CD14-positive monocyte (primary cell): ENCODE measurements around the gene TTBK1. TPM values are rescaled to one million over a fixed set of nuclear protein-coding genes. Genes with fewer than 3 reads are reported as not detected.

ENCODE experiments used
- DNase-seq, 3 donors: peaks; one replicate each; pipeline ENCODE4 v3.0.0-alpha.2; 2011 to 2022
- H2AFZ ChIP-seq: 2 replicates; pipeline ENCODE4 v1.6.0; 2012; ENCODE audit warnings: mild to moderate bottlenecking, low read depth, low read length, inconsistent platforms; ENCODE audit not compliant: insufficient read depth, poor library complexity, severe bottlenecking
- H3K27ac ChIP-seq, 2 donors: 1 replicate in 1 of 2; 2 replicates in 1 of 2; pipeline ENCODE4 v1.5.1; 2012 to 2013; ENCODE audit warnings: low read length in 2 of 2, control low read depth in 1 of 2, inconsistent platforms in 1 of 2, low read depth in 1 of 2, mild to moderate bottlenecking in 1 of 2
- H3K27me3 ChIP-seq, 2 donors: one replicate each; pipeline versions ENCODE4 v1.6.0 to v1.6.1; 2011 to 2013; ENCODE audit warnings: low read length in 2 of 2; ENCODE audit not compliant: control insufficient read depth in 2 of 2, insufficient read depth in 2 of 2
- H3K36me3 ChIP-seq, 2 donors: replicated peaks in 1 of 2; 1 replicate in 1 of 2; 2 replicates in 1 of 2; pipeline versions ENCODE4 v1.5.1 to v1.6.1; 2012 to 2013; ENCODE audit warnings: low read length in 2 of 2, control low read depth in 1 of 2, inconsistent platforms in 1 of 2, mild to moderate bottlenecking in 1 of 2; ENCODE audit not compliant: insufficient read depth in 2 of 2, control insufficient read depth in 1 of 2
- H3K4me1 ChIP-seq, 2 donors: 1 replicate in 1 of 2; 2 replicates in 1 of 2; pipeline versions ENCODE4 v1.5.1 to v1.6.1; 2012 to 2013; ENCODE audit warnings: low read length in 2 of 2, control low read depth in 1 of 2, inconsistent platforms in 1 of 2, mild to moderate bottlenecking in 1 of 2, moderate library complexity in 1 of 2; ENCODE audit not compliant: insufficient read depth in 2 of 2, control insufficient read depth in 1 of 2
- H3K4me2 ChIP-seq: replicated peaks from 2 replicates; pipeline ENCODE3; 2012; ENCODE audit warnings: low read length, moderate library complexity, mild to moderate bottlenecking; ENCODE audit not compliant: poor library complexity, severe bottlenecking; ENCODE audit errors: extremely low read depth
- H3K4me3 ChIP-seq, 3 experiments: fragments of 200-600 bp in 1 of 3; sonication (generic) in 1 of 3; replicated peaks in 1 of 3; 1 replicate in 2 of 3; 2 replicates in 1 of 3; pipeline ENCODE4 v1.5.1; 2011 to 2013; ENCODE audit warnings: low read length in 3 of 3, mild to moderate bottlenecking in 3 of 3, control low read depth in 2 of 3, low read depth in 2 of 3, inconsistent platforms in 1 of 3, moderate library complexity in 1 of 3
- H3K79me2 ChIP-seq: 2 replicates; pipeline ENCODE4 v1.6.0; 2012; ENCODE audit warnings: mild to moderate bottlenecking, control low read depth, inconsistent platforms, low read length, moderate library complexity; ENCODE audit not compliant: insufficient read depth
- H3K9ac ChIP-seq: 2 replicates; pipeline ENCODE4 v1.6.0; 2017; ENCODE audit warnings: low read length, mild to moderate bottlenecking; ENCODE audit not compliant: insufficient read depth, poor library complexity, severe bottlenecking
- H3K9me3 ChIP-seq, 2 donors: replicated peaks in 1 of 2; 1 replicate in 1 of 2; 2 replicates in 1 of 2; pipeline versions ENCODE4 v1.5.1 to v1.6.1; 2012 to 2013; ENCODE audit warnings: low read length in 2 of 2, control low read depth in 1 of 2; ENCODE audit not compliant: control insufficient read depth in 1 of 2, insufficient read depth in 1 of 2
- H4K20me1 ChIP-seq: 2 replicates; pipeline ENCODE4 v1.6.0; 2012; ENCODE audit warnings: mild to moderate bottlenecking, low read length, control low read depth, moderate library complexity; ENCODE audit not compliant: insufficient read depth
- H3K27ac Mint-ChIP-seq, 7 donors: one replicate each; pipeline ENCODE4 v1.8.0; 2020; ENCODE audit warnings: mild to moderate bottlenecking in 7 of 7, mixed read lengths in 7 of 7, moderate library complexity in 6 of 7, inconsistent platforms in 2 of 7
- H3K27me3 Mint-ChIP-seq, 3 donors: one replicate each; pipeline ENCODE4 v1.8.0; 2021 to 2022; ENCODE audit warnings: low read depth in 3 of 3, mild to moderate bottlenecking in 3 of 3, mixed read lengths in 3 of 3, moderate library complexity in 3 of 3, inconsistent platforms in 1 of 3
- H3K36me3 Mint-ChIP-seq, 2 donors: one replicate each; pipeline ENCODE4 v1.8.0; 2020; ENCODE audit warnings: mixed read lengths in 2 of 2, inconsistent platforms in 1 of 2, mild to moderate bottlenecking in 1 of 2
- H3K4me1 Mint-ChIP-seq: one replicate; pipeline ENCODE4 v1.8.0; 2020; ENCODE audit warnings: mild to moderate bottlenecking, mixed read lengths
- H3K4me3 Mint-ChIP-seq, 2 donors: one replicate each; pipeline ENCODE4 v1.8.0; 2020; ENCODE audit warnings: mild to moderate bottlenecking in 2 of 2, mixed read lengths in 2 of 2, moderate library complexity in 1 of 2
- H3K9me3 Mint-ChIP-seq, 7 donors: one replicate each; pipeline ENCODE4 v1.8.0; 2020 to 2022; ENCODE audit warnings: mixed read lengths in 7 of 7, mild to moderate bottlenecking in 6 of 7, moderate library complexity in 6 of 7, inconsistent platforms in 2 of 7
- WGBS: methylation state at CpG from one replicate; pipeline ENCODE4 v1.1.5; 2013; ENCODE audit warnings: missing lambda C conversion rate; ENCODE audit not compliant: insufficient coverage; 5-methylcytosine and 5-hydroxymethylcytosine counted together
- intact Hi-C, 2 donors: fragments of 100-400 bp; cut with micrococcal nuclease; formaldehyde crosslinking; loops; one replicate each; pipeline versions ENCODE4 v1.15.0 to v1.15.1; 2023
- polyA plus RNA-seq, 3 donors: library from polyadenylated mRNA; depleted of rRNA in 1 of 3; unstranded in 2 of 3; stranded (reverse) in 1 of 3; fragments of 300-500 nt in 2 of 3; fragments of >200 nt in 1 of 3; fragmentation: Illumina TruSeq in 2 of 3; gene quantifications; 1 replicate in 2 of 3; 2 replicates in 1 of 3; pipeline ENCODE4 v1.2.3, GENCODE V29; 2012 to 2021
- TF ChIP-seq, protein P1 (sequence below): fragments of 200-600 bp; IDR thresholded peaks from one replicate; pipeline ENCODE4 v1.8.0; 2022; ENCODE audit warnings: antibody characterized with exemption, mild to moderate bottlenecking

The TTBK1 gene
- polyA plus RNA-seq, 3 donors, result not detected

DNA sequence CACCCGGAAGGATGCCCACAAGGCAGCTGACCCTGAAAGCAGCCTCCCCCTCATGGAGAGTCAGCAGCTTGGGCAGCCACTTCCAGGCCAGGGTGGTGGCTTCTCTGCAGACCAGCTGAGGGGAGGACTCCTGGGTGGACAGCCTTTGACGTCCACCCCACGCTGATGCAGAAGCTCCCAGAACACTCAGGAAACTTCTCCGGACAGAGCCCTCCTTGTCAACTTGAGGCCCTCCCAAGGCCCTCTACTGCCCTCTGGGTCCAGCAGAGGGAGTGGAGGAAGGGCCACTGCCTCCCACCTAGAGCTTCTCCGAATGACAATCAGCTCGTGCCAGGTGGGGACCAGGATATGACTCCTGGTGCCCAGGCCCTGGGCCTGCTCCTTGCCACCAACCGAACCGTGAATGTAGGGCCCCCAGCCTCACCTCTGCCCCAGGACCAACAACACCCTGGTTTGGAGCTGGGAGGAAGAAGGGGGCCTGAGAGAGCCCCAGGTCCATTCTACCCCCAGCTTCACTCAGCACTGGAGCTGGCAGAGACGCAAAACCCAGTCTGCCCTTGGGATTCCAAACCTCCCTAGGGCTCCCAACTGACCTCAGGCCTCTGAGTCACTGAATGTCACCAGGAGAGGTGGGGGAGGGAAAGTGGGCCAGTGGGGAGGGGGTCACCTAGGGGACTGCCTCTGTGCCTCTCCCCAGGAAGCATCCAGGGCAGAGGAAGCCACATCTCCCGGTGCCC is 43.9 kb downstream of the TTBK1 start:
- intact Hi-C loops, result no loop called here
- Histone ChIP-seq H3K4me2 (no peak overlapping the region), H4K20me1 (no peaks in the 10 kb centered on the region), H2AFZ (no peak overlapping the region), H3K27ac (no peak overlapping the region), H3K36me3 (no peaks in the 10 kb centered on the region), H3K27me3 (peaks cover 0 to 31% of the 10 kb centered on the region in 2 donors), H3K9ac (no peak overlapping the region), H3K79me2 (no peaks in the 10 kb centered on the region), H3K9me3 (no peaks in the 10 kb centered on the region), H3K4me1 (no peaks in the 10 kb centered on the region), H3K4me3 (no peak overlapping the region)
- TF ChIP-seq, protein P1, sequence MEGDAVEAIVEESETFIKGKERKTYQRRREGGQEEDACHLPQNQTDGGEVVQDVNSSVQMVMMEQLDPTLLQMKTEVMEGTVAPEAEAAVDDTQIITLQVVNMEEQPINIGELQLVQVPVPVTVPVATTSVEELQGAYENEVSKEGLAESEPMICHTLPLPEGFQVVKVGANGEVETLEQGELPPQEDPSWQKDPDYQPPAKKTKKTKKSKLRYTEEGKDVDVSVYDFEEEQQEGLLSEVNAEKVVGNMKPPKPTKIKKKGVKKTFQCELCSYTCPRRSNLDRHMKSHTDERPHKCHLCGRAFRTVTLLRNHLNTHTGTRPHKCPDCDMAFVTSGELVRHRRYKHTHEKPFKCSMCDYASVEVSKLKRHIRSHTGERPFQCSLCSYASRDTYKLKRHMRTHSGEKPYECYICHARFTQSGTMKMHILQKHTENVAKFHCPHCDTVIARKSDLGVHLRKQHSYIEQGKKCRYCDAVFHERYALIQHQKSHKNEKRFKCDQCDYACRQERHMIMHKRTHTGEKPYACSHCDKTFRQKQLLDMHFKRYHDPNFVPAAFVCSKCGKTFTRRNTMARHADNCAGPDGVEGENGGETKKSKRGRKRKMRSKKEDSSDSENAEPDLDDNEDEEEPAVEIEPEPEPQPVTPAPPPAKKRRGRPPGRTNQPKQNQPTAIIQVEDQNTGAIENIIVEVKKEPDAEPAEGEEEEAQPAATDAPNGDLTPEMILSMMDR, result no peak
- Mint-ChIP-seq H3K36me3 (no peaks in the 10 kb centered on the region), H3K9me3 (peaks cover 0 to 4% (median 0%) of the 10 kb centered on the region in 7 donors), H3K27ac (no peak overlapping the region), H3K4me1 (peaks cover 2% of the 10 kb centered on the region), H3K4me3 (no peak overlapping the region), H3K27me3 (peaks cover 29 to 40% (median 36%) of the 10 kb centered on the region in 3 donors)
- DNase-seq, result no peak
- 35% methylated on average over 2 of the region's 10 CpGs for WGBS

DNA sequence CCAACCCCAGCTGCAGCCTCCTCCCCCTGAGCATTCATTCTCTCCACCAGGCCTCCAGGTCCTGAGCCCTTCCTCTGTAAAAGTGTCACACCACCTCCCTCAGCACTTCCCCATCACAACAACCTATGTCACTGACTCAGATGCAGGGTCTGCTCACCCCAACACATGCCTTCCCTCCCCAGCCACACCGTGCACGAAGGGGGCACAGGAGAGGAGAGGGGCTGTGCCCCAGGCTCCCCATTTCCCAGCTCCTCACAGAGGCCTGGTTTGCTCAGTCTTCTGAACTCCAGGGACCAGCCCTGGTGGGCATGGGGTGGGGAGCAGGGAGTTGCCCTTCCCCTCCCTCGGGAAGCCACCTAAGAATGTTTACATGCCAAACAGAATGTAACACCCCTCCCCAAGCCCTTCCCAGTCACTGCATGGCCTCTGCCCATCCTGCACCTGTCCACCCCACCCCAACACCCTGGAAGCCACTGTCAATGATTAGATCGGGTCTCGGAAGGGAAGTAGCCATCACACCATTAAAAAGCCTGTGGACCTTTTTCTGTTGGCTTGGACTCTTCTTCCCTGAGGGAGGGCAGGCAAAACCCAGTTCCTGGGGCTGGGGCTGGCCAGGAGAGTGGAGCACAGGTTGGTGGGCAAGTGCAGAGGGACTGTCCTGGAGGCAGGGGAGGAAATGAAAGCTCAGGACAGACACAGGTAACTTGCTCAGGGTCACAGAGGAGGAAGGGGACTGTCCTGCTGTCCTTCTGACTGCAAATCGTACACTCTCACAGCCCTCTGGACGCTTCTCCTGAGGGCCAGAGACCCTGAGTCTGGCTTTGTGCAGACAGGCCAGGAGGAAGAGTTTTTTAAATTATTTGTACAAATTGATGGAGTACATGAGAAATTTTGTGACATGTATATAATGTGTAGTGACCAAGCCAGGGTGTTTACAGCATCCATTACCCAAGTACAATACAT is 44.7 kb downstream of the TTBK1 start:
- intact Hi-C loops, result no loop called here

More for the DNA sequence above, 44.7 kb downstream of the TTBK1 start:
- Mint-ChIP-seq H3K9me3 (peaks cover 0 to 4% (median 0%) of the 10 kb centered on the region in 7 donors), H3K4me3 (no peak overlapping the region), H3K36me3 (no peaks in the 10 kb centered on the region), H3K27me3 (peaks cover 20 to 40% (median 39%) of the 10 kb centered on the region in 3 donors), H3K27ac (no peak overlapping the region), H3K4me1 (peaks cover 2% of the 10 kb centered on the region)
- Histone ChIP-seq H3K9me3 (no peaks in the 10 kb centered on the region), H3K27ac (no peak overlapping the region), H3K36me3 (no peaks in the 10 kb centered on the region), H3K27me3 (peaks cover 0 to 31% of the 10 kb centered on the region in 2 donors), H3K4me2 (no peak overlapping the region), H4K20me1 (no peaks in the 10 kb centered on the region), H3K4me1 (no peaks in the 10 kb centered on the region), H3K79me2 (no peaks in the 10 kb centered on the region), H3K9ac (no peak overlapping the region), H3K4me3 (no peak overlapping the region), H2AFZ (no peak overlapping the region)
- TF ChIP-seq, protein P1, result no peak
- 90% methylated on average over 2 of the region's 7 CpGs for WGBS
- no peak for DNase-seq
